ENCODE results near the gene HDAC5. TPM values are rescaled to one million over a fixed set of nuclear protein-coding genes. Genes with fewer than 3 reads are reported as not detected.

HDAC5 gene
- total and polyA plus RNA-seq, 2 of the 8 experiments (the other 6 are each of a cell fraction or from before 2014, with no cell fraction given), result 48.5 to 54.4 TPM

DNA sequence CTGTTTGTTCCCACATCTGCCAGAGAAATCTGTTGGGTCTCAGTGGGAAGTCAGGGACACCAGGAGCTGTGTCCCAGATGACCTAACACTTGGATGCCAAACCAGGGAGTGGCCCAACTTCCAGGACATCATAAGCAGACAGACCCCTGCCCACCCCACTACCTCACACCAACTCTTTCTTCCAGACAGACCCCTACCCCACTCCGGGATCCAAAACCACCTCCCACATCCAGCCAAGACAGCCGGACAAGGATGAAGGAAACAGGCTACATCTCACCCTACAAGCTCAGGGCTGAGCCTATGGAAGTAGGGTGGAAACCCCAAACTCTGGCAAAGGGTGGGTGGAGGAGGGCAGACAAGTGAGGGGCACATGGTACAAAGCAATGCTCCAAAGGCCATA is 3.6 kb downstream of the HDAC5 start:
- no peak overlapping the region for H2AFZ ChIP-seq (ENCODE audit: low read length)
- no peaks in the 10 kb centered on the region for H3K9me3 ChIP-seq (ENCODE audit: insufficient read depth in 2 of 2, low read depth in 1 of 2, low read length in 1 of 2)
- H3K79me2 ChIP-seq (ENCODE audit: control insufficient read depth in 1 of 2, insufficient read depth in 2 of 2, low read length in 2 of 2), result peaks cover 0 to 69% of the 10 kb centered on the region in 2 experiments; a peak in 2 of 4 replicates
- no peak overlapping the region for H3K4me2 ChIP-seq (ENCODE audit: insufficient read depth in 1 of 2, low read depth in 2 of 2, low read length in 2 of 2)
- peaks cover 3 to 11% of the 10 kb centered on the region in 2 experiments for H4K20me1 ChIP-seq (replicated peaks in 1 of 2; ENCODE audit: control insufficient read depth in 1 of 2, insufficient read depth in 2 of 2, low read length in 2 of 2)
- H3K27me3 ChIP-seq (replicated peaks in 1 of 4; ENCODE audit: control insufficient read depth in 3 of 4, extremely low read depth in 1 of 4, insufficient read depth in 3 of 4, low read length in 3 of 4), result no peaks in the 10 kb centered on the region
- 0 out of 2 replicates have a peak overlapping the region, but pooled peaks have one; percentile 9 for H2BK12ac ChIP-seq (ENCODE audit: low read depth, low read length)
- no peak overlapping the region for H3K18ac ChIP-seq (ENCODE audit: extremely low read depth, low read length)
- no peak overlapping the region for H2BK120ac ChIP-seq (replicated peaks; ENCODE audit: low read depth, low read length)
- no peak overlapping the region for H2AK5ac ChIP-seq (ENCODE audit: low read depth, low read length)
- FAIRE-seq (no peak), DNase-seq (ENCODE audit: low read depth in 1 of 2, low spot score in 2 of 2) (no peak)
- H3K14ac ChIP-seq (ENCODE audit: insufficient read length), result no peak overlapping the region
- no peak overlapping the region for H2BK15ac ChIP-seq (ENCODE audit: low read length)
- ChIA-PET POLR2A (ENCODE audit: partially characterized antibody) (interaction anchor here (2.5 kb wide), 1 partner anchor 33 kb away, joined by 6 read pairs; no protein-coding TSS in a partner anchor), CTCF (ENCODE audit: partially characterized antibody) (interaction anchor here (0.7 to 20.6 kb wide), 3 partner anchors 20 to 31 kb away, joined by 3 to 638 read pairs (median 19); no protein-coding TSS in a partner anchor)
- no peak overlapping the region for H2BK20ac ChIP-seq (ENCODE audit: low read length)
- H3K9ac ChIP-seq (replicated peaks in 1 of 4; ENCODE audit: extremely low read depth in 1 of 4, low read depth in 3 of 4, low read length in 3 of 4), result no peak overlapping the region; a peak in 1 of 7 replicates
- H3K4me1 ChIP-seq (replicated peaks in 1 of 4; ENCODE audit: control insufficient read depth in 3 of 4, insufficient read depth in 4 of 4, low read length in 3 of 4), result peaks cover 17 to 31% (median 23%) of the 10 kb centered on the region in 4 experiments
- H3K36me3 ChIP-seq (ENCODE audit: control insufficient read depth in 2 of 4, insufficient read depth in 4 of 4, low read length in 3 of 4), result no peaks in the 10 kb centered on the region; a peak in 2 of 8 replicates
- peaks cover 7% of the 10 kb centered on the region; the same call in 1 of the 2 replicates for H3K23me2 ChIP-seq (ENCODE audit: low read depth, low read length)
- H3K79me1 ChIP-seq (ENCODE audit: low read depth, low read length), result peaks cover 29% of the 10 kb centered on the region
- H3K4me3 ChIP-seq (ENCODE audit: extremely low read depth in 1 of 4, insufficient read depth in 2 of 4, low read depth in 3 of 4, low read length in 4 of 4), result no peak overlapping the region
- 0 out of 2 replicates have a peak overlapping the region, but pooled peaks have one; percentile 35 for H2BK5ac ChIP-seq (ENCODE audit: low read depth, low read length)
- H3K23ac ChIP-seq (ENCODE audit: insufficient read length), result no peak overlapping the region
- no peak overlapping the region for H3K4ac ChIP-seq (replicated peaks; ENCODE audit: insufficient read length, low read depth, low read length)
- no peak overlapping the region for H3K27ac ChIP-seq (ENCODE audit: low read depth, low read length)
- no peak overlapping the region for H3K56ac ChIP-seq (replicated peaks; ENCODE audit: insufficient read length, low read depth, low read length)
- H4K5ac ChIP-seq (ENCODE audit: insufficient read length, low read depth, low read length), result no peak overlapping the region
- H4K8ac ChIP-seq (ENCODE audit: extremely low read depth, insufficient read depth, low read length), result no peak overlapping the region
- WGBS, 2 experiments (ENCODE audit: extremely low coverage in 1 of 2, insufficient coverage in 1 of 2, insufficient read length in 1 of 2, insufficient replicate concordance in 2 of 2, low coverage in 1 of 2, low lambda C conversion rate in 2 of 2, missing lambda C conversion rate in 1 of 2), result 100% methylated on average over 2 of the region's 2 CpGs; no CpG with 5 or more reads in 1 of the 2 experiments
- H4K91ac ChIP-seq (replicated peaks; ENCODE audit: insufficient read length, low read length), result no peak overlapping the region
- TF ChIP-seq, protein P1, sequence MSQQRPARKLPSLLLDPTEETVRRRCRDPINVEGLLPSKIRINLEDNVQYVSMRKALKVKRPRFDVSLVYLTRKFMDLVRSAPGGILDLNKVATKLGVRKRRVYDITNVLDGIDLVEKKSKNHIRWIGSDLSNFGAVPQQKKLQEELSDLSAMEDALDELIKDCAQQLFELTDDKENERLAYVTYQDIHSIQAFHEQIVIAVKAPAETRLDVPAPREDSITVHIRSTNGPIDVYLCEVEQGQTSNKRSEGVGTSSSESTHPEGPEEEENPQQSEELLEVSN (IDR thresholded peaks at IDR 0.05), result no peak
- TF ChIP-seq KDM1A (IDR thresholded peaks at IDR 0.05; ENCODE audit: borderline replicate concordance, low read length) (no peak), POLR2A (IDR thresholded peaks at IDR 0.05; ENCODE audit: control extremely low read depth in 1 of 2, low read depth in 2 of 2, low read length in 2 of 2) (no peak), SUZ12 (IDR thresholded peaks at IDR 0.05; ENCODE audit: low read length) (no peak), SAP30 (IDR thresholded peaks at IDR 0.05; ENCODE audit: insufficient read depth, insufficient replicate concordance, low read length) (no peak), KDM5A (IDR thresholded peaks at IDR 0.05; ENCODE audit: low read length) (no peak), NRF1 (IDR thresholded peaks at IDR 0.05; ENCODE audit: low read depth, low read length) (no peak), EGR1 (IDR thresholded peaks at IDR 0.05; ENCODE audit: borderline replicate concordance, low read depth, low read length) (no peak), TEAD4 (IDR thresholded peaks at IDR 0.05; ENCODE audit: low read depth, low read length) (no peak), USF2 (IDR thresholded peaks at IDR 0.05; ENCODE audit: low read length) (no peak), RAD21 (IDR thresholded peaks at IDR 0.05 in 1 of 2, conservative IDR thresholded peaks at IDR 0.05 in 1 of 2; ENCODE audit: low read depth in 2 of 2, low read length in 2 of 2) (no peak), TAF1 (IDR thresholded peaks at IDR 0.05; ENCODE audit: low read depth, low read length) (no peak)

Data from H1 (cell line).